Natural killer cell (primary cell): Measurements from ENCODE around the gene FOXC1. TPM values are rescaled to one million over a fixed set of nuclear protein-coding genes. Genes with fewer than 3 reads are reported as not detected.
A peak's percentile ranks its signal among the peaks of the same experiment; 100 is the strongest.

Experiments
- ATAC-seq, 3 donors: fragments of 150-1000 bp in 2 of 3; fragments of 200-7000 bp in 1 of 3; cut with Tn5 transposase; 1 replicate in 1 of 3; 2 replicates in 2 of 3; pipeline ENCODE4 v1.10.0; 2021; ENCODE audit warnings: mild to moderate bottlenecking in 2 of 3, moderate library complexity in 2 of 3
- DNase-seq, 2 donors: peaks; one replicate each; pipeline versions ENCODE4 v3.0.0 to v3.0.0-alpha.2; 2013 to 2021; ENCODE audit warnings: mixed read lengths in 1 of 2
- H3K27ac ChIP-seq: one replicate; pipeline ENCODE4 v1.5.1; 2013; ENCODE audit warnings: mild to moderate bottlenecking, low read length
- H3K27me3 ChIP-seq: one replicate; pipeline ENCODE4 v1.6.1; 2013; ENCODE audit warnings: low read length; ENCODE audit not compliant: control insufficient read depth, insufficient read depth
- H3K36me3 ChIP-seq: one replicate; pipeline ENCODE4 v1.6.1; 2013; ENCODE audit warnings: low read length; ENCODE audit not compliant: control insufficient read depth, insufficient read depth
- H3K4me1 ChIP-seq: one replicate; pipeline ENCODE4 v1.6.1; 2013; ENCODE audit warnings: low read length; ENCODE audit not compliant: control insufficient read depth, insufficient read depth
- H3K4me3 ChIP-seq: one replicate; pipeline ENCODE4 v1.5.1; 2013; ENCODE audit warnings: low read length
- H3K9me3 ChIP-seq: one replicate; pipeline ENCODE4 v1.6.1; 2013; ENCODE audit warnings: low read length; ENCODE audit not compliant: control insufficient read depth, insufficient read depth
- H3K27ac Mint-ChIP-seq, 2 donors: one replicate each; pipeline ENCODE4 v1.8.0; 2022; ENCODE audit warnings: mild to moderate bottlenecking in 2 of 2, mixed read lengths in 2 of 2, moderate library complexity in 1 of 2
- H3K27me3 Mint-ChIP-seq, 2 donors: one replicate each; pipeline ENCODE4 v1.8.0; 2022; ENCODE audit warnings: low read depth in 2 of 2, mixed read lengths in 2 of 2
- H3K36me3 Mint-ChIP-seq: one replicate; pipeline ENCODE4 v1.8.0; 2022; ENCODE audit warnings: mixed read lengths
- H3K4me1 Mint-ChIP-seq, 2 donors: one replicate each; pipeline ENCODE4 v1.8.0; 2022; ENCODE audit warnings: mixed read lengths in 2 of 2
- H3K4me3 Mint-ChIP-seq: one replicate; pipeline ENCODE4 v1.8.0; 2022; ENCODE audit warnings: mild to moderate bottlenecking, moderate library complexity, mixed read lengths
- H3K9me3 Mint-ChIP-seq, 2 donors: one replicate each; pipeline ENCODE4 v1.8.0; 2022; ENCODE audit warnings: mixed read lengths in 2 of 2
- WGBS: methylation state at CpG from one replicate; pipeline ENCODE4 v1.1.7; 2013; ENCODE audit warnings: missing lambda C conversion rate; ENCODE audit not compliant: insufficient coverage; 5-methylcytosine and 5-hydroxymethylcytosine counted together
- intact Hi-C: fragments of 100-400 bp; cut with micrococcal nuclease; formaldehyde crosslinking; loops from one replicate; pipeline ENCODE4 v1.14.2; 2022
- total RNA-seq, 4 donors: library from RNA; stranded (reverse); fragments of 120-200 nt in 1 of 4; gene quantifications; one replicate each; pipeline versions ENCODE4 v1.2.3 to v1.2.4, GENCODE V29; 2013 to 2022
- TF ChIP-seq, protein P1 (sequence below): fragments of 200-600 bp; IDR thresholded peaks from one replicate; pipeline ENCODE4 v1.8.0; 2022; ENCODE audit warnings: antibody characterized with exemption

The FOXC1 gene
- total RNA-seq, 3 donors from 2014 or later (not counting 1 experiment from before 2014, with no cell fraction given) = 0.16 to 0.21 TPM; not detected in 1

DNA sequence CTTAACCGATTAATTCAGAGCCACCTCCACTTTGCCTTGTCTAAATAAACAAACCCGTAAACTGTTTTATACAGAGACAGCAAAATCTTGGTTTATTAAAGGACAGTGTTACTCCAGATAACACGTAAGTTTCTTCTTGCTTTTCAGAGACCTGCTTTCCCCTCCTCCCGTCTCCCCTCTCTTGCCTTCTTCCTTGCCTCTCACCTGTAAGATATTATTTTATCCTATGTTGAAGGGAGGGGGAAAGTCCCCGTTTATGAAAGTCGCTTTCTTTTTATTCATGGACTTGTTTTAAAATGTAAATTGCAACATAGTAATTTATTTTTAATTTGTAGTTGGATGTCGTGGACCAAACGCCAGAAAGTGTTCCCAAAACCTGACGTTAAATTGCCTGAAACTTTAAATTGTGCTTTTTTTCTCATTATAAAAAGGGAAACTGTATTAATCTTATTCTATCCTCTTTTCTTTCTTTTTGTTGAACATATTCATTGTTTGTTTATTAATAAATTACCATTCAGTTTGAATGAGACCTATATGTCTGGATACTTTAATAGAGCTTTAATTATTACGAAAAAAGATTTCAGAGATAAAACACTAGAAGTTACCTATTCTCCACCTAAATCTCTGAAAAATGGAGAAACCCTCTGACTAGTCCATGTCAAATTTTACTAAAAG, 2.7 kb downstream of the FOXC1 start:
- Histone ChIP-seq H3K9me3 (no peaks in the 10 kb centered on the region), H3K27me3 (peaks cover 56% of the 10 kb centered on the region), H3K36me3 (no peaks in the 10 kb centered on the region), H3K4me1 (peaks cover 42% of the 10 kb centered on the region), H3K4me3 (peak overlapping the region; percentile 17), H3K27ac (no peak overlapping the region)
- TF ChIP-seq, protein P1, sequence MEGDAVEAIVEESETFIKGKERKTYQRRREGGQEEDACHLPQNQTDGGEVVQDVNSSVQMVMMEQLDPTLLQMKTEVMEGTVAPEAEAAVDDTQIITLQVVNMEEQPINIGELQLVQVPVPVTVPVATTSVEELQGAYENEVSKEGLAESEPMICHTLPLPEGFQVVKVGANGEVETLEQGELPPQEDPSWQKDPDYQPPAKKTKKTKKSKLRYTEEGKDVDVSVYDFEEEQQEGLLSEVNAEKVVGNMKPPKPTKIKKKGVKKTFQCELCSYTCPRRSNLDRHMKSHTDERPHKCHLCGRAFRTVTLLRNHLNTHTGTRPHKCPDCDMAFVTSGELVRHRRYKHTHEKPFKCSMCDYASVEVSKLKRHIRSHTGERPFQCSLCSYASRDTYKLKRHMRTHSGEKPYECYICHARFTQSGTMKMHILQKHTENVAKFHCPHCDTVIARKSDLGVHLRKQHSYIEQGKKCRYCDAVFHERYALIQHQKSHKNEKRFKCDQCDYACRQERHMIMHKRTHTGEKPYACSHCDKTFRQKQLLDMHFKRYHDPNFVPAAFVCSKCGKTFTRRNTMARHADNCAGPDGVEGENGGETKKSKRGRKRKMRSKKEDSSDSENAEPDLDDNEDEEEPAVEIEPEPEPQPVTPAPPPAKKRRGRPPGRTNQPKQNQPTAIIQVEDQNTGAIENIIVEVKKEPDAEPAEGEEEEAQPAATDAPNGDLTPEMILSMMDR = no peak
- intact Hi-C loops = no loop called here
- Mint-ChIP-seq H3K27ac (peak overlapping the region; percentile 41 to 48), H3K4me3 (peak overlapping the region; percentile 91), H3K9me3 (no peaks in the 10 kb centered on the region), H3K36me3 (no peaks in the 10 kb centered on the region), H3K27me3 (peaks cover 30 to 47% of the 10 kb centered on the region in 2 donors), H3K4me1 (peaks cover 27 to 28% of the 10 kb centered on the region in 2 donors)
- ATAC-seq (no peak), DNase-seq (peak in 1 of 2 donors; percentile 20)
- WGBS = 38% methylated on average over 5 of the region's 10 CpGs

DNA sequence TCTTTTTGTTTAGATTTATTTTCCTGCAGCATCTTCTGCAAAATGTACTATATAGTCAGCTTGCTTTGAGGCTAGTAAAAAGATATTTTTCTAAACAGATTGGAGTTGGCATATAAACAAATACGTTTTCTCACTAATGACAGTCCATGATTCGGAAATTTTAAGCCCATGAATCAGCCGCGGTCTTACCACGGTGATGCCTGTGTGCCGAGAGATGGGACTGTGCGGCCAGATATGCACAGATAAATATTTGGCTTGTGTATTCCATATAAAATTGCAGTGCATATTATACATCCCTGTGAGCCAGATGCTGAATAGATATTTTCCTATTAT, 3.2 kb downstream of the FOXC1 start:
- no peaks in the 10 kb centered on the region for H3K9me3 ChIP-seq
- Mint-ChIP-seq H3K27me3 (peaks cover 34 to 47% of the 10 kb centered on the region in 2 donors), H3K27ac (no peak overlapping the region), H3K9me3 (no peaks in the 10 kb centered on the region), H3K4me1 (peaks cover 22 to 23% of the 10 kb centered on the region in 2 donors), H3K4me3 (peak overlapping the region; percentile 91), H3K36me3 (no peaks in the 10 kb centered on the region)
- WGBS = 65% methylated on average over 7 of the region's 7 CpGs
- intact Hi-C loops = no loop called here
- no peaks in the 10 kb centered on the region for H3K36me3 ChIP-seq
- no peak for DNase-seq
- TF ChIP-seq, protein P1 = no peak
- no peak overlapping the region for H3K4me3 ChIP-seq
- H3K4me1 ChIP-seq = peaks cover 37% of the 10 kb centered on the region
- H3K27me3 ChIP-seq = peaks cover 54% of the 10 kb centered on the region
- no peak overlapping the region for H3K27ac ChIP-seq
- ATAC-seq = no peak

DNA sequence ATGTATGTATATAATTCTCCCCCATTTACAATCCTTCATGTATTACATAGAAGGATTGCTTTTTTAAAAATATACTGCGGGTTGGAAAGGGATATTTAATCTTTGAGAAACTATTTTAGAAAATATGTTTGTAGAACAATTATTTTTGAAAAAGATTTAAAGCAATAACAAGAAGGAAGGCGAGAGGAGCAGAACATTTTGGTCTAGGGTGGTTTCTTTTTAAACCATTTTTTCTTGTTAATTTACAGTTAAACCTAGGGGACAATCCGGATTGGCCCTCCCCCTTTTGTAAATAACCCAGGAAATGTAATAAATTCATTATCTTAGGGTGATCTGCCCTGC, 3.6 kb downstream of the FOXC1 start:
- Mint-ChIP-seq H3K4me3 (peak overlapping the region; percentile 91), H3K9me3 (no peaks in the 10 kb centered on the region), H3K36me3 (no peaks in the 10 kb centered on the region), H3K27me3 (peaks cover 34 to 47% of the 10 kb centered on the region in 2 donors), H3K27ac (no peak overlapping the region), H3K4me1 (peaks cover 19% of the 10 kb centered on the region in 2 donors)
- Histone ChIP-seq H3K27ac (no peak overlapping the region), H3K4me1 (peaks cover 33% of the 10 kb centered on the region), H3K9me3 (no peaks in the 10 kb centered on the region), H3K36me3 (no peaks in the 10 kb centered on the region), H3K27me3 (peaks cover 53% of the 10 kb centered on the region), H3K4me3 (no peak overlapping the region)
- TF ChIP-seq, protein P1 = no peak
- ATAC-seq (no peak), DNase-seq (no peak)
- intact Hi-C loops = no loop called here
- WGBS = 67% methylated on average over 2 of the region's 3 CpGs
